ENCODE data around the gene P2RY13.

The P2RY13 gene

GRCh38 chr3:151315846-151316245 lies 13.5 kb downstream of the P2RY13 start:
- DNase-seq (ENCODE audit: low spot score in 2 of 2), result no peak
- no peaks in the 10 kb centered on the region for H3K27me3 ChIP-seq (ENCODE audit: low read depth)
- H3K9me3 ChIP-seq, result no peaks in the 10 kb centered on the region
- in situ Hi-C loops (cut with MboI; ENCODE audit: low sequenced_read_pairs), result no loop called here
- H3K4me3 ChIP-seq, result no peak overlapping the region
- H3K4me1 ChIP-seq, result no peaks in the 10 kb centered on the region; the same call in 1 of the 2 replicates
- no peaks in the 10 kb centered on the region for H3K36me3 ChIP-seq (replicated peaks)

DNA sequence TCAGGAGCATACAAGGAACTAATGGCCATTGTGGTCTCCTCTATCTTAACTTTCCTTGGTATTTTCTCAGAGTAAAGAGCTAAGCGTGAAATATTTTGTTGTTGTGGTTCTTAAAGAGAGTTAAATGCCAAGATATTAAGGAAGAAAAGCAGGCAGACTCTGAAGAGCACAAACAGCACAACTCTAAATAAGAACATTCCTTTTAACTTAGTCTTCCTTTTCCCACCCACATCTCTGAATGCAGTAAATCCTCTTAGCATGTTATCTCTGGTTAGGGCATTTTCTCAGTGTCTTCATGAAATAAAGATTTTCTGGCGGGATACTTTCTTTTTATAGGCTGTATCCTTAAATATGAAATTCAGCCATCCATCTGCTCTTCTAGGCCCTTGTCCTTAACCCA lies 14.2 kb downstream of the P2RY13 start:
- in situ Hi-C loops (cut with MboI; ENCODE audit: low sequenced_read_pairs), result no loop called here
- Histone ChIP-seq H3K4me1 (no peaks in the 10 kb centered on the region; the same call in 1 of the 2 replicates), H3K9me3 (no peaks in the 10 kb centered on the region), H3K36me3 (replicated peaks) (no peaks in the 10 kb centered on the region), H3K4me3 (no peak overlapping the region), H3K27me3 (ENCODE audit: low read depth) (no peaks in the 10 kb centered on the region)
- no peak for DNase-seq (ENCODE audit: low spot score in 2 of 2)

DNA sequence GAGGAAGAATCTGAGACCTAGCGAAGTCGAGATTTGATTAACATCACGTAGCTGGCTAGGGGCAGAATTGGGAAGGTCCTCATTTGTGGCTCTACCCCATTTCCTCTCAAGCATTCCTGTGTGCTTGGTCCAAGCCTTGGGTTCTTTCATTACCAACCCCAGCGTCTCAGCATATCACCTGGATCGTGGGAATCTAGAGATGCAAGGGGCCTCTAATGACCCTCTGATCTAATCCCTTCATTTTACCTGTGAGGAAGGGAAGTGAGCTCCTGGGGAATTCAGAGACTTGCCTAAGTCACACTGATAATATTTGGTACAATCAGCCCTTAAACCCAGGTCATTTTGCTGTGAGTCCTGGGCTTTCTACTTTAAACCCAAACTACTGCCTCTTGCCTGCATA lies 14.8 kb downstream of the P2RY13 start:
- no peaks in the 10 kb centered on the region; the same call in 1 of the 2 replicates for H3K4me1 ChIP-seq
- H3K4me3 ChIP-seq, result no peak overlapping the region
- in situ Hi-C loops (cut with MboI; ENCODE audit: low sequenced_read_pairs), result no loop called here
- no peak for DNase-seq (ENCODE audit: low spot score in 2 of 2)
- no peaks in the 10 kb centered on the region for H3K9me3 ChIP-seq
- H3K36me3 ChIP-seq (replicated peaks), result no peaks in the 10 kb centered on the region
- H3K27me3 ChIP-seq (ENCODE audit: low read depth), result no peaks in the 10 kb centered on the region

GRCh38 chr3:151314137-151314536 lies 15.2 kb downstream of the P2RY13 start:
- Histone ChIP-seq H3K4me3 (no peak overlapping the region), H3K27me3 (ENCODE audit: low read depth) (no peaks in the 10 kb centered on the region), H3K9me3 (no peaks in the 10 kb centered on the region), H3K36me3 (replicated peaks) (no peaks in the 10 kb centered on the region), H3K4me1 (no peaks in the 10 kb centered on the region; the same call in 1 of the 2 replicates)
- DNase-seq (ENCODE audit: low spot score in 2 of 2), result no peak
- in situ Hi-C loops (cut with MboI; ENCODE audit: low sequenced_read_pairs), result no loop called here

DNA sequence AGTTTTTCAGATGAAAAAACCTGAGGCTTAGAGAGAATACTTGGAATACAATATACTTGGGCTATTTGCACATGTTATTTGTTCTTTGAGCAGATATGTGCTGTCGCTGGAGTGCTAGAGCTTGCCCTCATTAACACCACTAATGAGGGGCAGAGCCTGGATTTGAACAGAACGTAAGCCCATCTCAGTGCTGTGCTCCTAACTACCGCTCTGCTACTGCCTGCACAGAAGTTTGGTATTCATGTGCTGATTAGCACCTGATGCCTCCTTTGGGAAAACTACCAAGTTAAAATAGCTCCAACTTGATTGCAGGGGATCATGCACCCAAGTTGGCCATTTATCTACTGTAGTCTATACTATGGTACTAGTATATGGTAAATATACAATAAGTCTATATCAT lies 16.4 kb downstream of the P2RY13 start:
- H3K4me1 ChIP-seq, result no peaks in the 10 kb centered on the region; the same call in 1 of the 2 replicates

GRCh38 chr3:151309566-151309965 lies 19.8 kb downstream of the P2RY13 start:
- Histone ChIP-seq H3K9me3 (no peaks in the 10 kb centered on the region), H3K4me3 (no peak overlapping the region), H3K36me3 (replicated peaks) (no peaks in the 10 kb centered on the region), H3K27me3 (ENCODE audit: low read depth) (no peaks in the 10 kb centered on the region), H3K4me1 (peaks cover 8% of the 10 kb centered on the region)
- in situ Hi-C loops (cut with MboI; ENCODE audit: low sequenced_read_pairs), result no loop called here
- no peak for DNase-seq (ENCODE audit: low spot score in 2 of 2)

More for the DNA sequence above, 16.4 kb downstream of the P2RY13 start:
- Histone ChIP-seq H3K9me3 (no peaks in the 10 kb centered on the region), H3K36me3 (replicated peaks) (no peaks in the 10 kb centered on the region), H3K27me3 (ENCODE audit: low read depth) (no peaks in the 10 kb centered on the region), H3K4me3 (no peak overlapping the region)
- in situ Hi-C loops (cut with MboI; ENCODE audit: low sequenced_read_pairs), result no loop called here
- no peak for DNase-seq (ENCODE audit: low spot score in 2 of 2)

GRCh38 chr3:151307583-151308488 lies 21.5 kb downstream of the P2RY13 start:
- Histone ChIP-seq H3K4me3 (no peak overlapping the region), H3K9me3 (no peaks in the 10 kb centered on the region), H3K4me1 (peaks cover 8% of the 10 kb centered on the region), H3K27me3 (ENCODE audit: low read depth) (no peaks in the 10 kb centered on the region), H3K36me3 (replicated peaks) (no peaks in the 10 kb centered on the region)
- in situ Hi-C loops (cut with MboI; ENCODE audit: low sequenced_read_pairs), result no loop called here
- DNase-seq (ENCODE audit: low spot score in 2 of 2), result no peak

GRCh38 chr3:151307131-151307530 lies 22.2 kb downstream of the P2RY13 start:
- Histone ChIP-seq H3K9me3 (no peaks in the 10 kb centered on the region), H3K36me3 (replicated peaks) (no peaks in the 10 kb centered on the region), H3K4me1 (peaks cover 10% of the 10 kb centered on the region), H3K27me3 (ENCODE audit: low read depth) (no peaks in the 10 kb centered on the region), H3K4me3 (no peak overlapping the region)
- DNase-seq (ENCODE audit: low spot score in 2 of 2), result peak; percentile 15 to 71
- in situ Hi-C loops (cut with MboI; ENCODE audit: low sequenced_read_pairs), result no loop called here

DNA sequence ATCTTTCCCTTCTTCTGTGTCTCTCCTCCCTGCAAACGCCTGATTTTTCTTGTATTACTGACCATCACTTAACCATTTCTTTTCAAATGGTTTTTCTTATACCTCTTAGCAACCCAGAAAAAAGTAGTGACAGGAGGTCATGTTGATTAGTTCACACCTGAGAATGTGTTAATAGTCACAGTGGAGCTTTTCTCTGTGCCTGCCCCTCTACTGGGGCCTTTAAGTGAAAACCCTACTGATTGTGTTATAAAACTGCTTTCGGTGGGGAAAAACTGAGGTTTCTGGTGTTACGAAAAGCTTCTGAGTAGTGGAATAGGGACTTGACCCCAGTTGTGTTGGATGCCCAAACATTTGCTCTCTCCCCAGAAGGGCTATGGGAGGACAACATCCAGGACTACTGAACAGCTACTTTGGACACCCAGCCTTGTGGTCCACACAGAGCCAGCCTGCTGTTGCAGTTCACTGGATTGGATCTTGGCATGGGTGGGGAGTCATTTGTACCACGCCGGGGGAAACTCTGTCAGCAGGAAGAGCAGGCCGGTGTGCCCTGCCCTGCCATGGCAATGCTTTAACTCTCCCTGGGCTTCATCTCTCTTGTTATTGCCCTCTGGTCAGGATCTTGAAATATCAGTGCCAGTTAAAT lies 23.1 kb downstream of the P2RY13 start:
- DNase-seq (ENCODE audit: low spot score in 2 of 2), result no peak
- Histone ChIP-seq H3K9me3 (no peaks in the 10 kb centered on the region), H3K4me3 (no peak overlapping the region), H3K4me1 (peaks cover 16% of the 10 kb centered on the region), H3K36me3 (replicated peaks) (no peaks in the 10 kb centered on the region), H3K27me3 (ENCODE audit: low read depth) (no peaks in the 10 kb centered on the region)
- in situ Hi-C loops (cut with MboI; ENCODE audit: low sequenced_read_pairs), result no loop called here

DNA sequence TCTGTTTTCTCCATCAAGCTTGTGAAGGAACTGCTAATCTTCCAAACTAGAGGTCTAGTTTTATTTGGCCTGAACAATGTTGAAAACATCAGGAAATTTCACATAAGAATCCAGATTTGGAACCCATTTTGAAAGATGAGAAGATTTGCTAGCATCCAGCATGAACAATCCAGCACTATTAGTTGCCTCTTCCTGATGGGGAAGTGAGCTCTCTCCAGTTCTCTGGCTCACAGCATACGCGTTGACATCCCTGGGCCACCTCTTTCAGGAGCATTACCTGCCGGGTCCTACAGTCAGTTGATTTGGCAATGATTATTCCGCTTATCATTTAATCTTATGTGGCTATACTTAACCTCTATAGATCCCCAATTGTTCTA lies 23.6 kb downstream of the P2RY13 start:
- in situ Hi-C loops (cut with MboI; ENCODE audit: low sequenced_read_pairs), result no loop called here
- no peak overlapping the region for H3K4me3 ChIP-seq
- no peak for DNase-seq (ENCODE audit: low spot score in 2 of 2)
- H3K4me1 ChIP-seq, result peaks cover 16% of the 10 kb centered on the region
- H3K27me3 ChIP-seq (ENCODE audit: low read depth), result no peaks in the 10 kb centered on the region
- H3K9me3 ChIP-seq, result no peaks in the 10 kb centered on the region
- H3K36me3 ChIP-seq (replicated peaks), result no peaks in the 10 kb centered on the region

GRCh38 chr3:151305060-151305774 lies 24.1 kb downstream of the P2RY13 start:
- Histone ChIP-seq H3K27me3 (ENCODE audit: low read depth) (no peaks in the 10 kb centered on the region), H3K9me3 (no peaks in the 10 kb centered on the region), H3K36me3 (replicated peaks) (no peaks in the 10 kb centered on the region), H3K4me1 (peaks cover 16% of the 10 kb centered on the region), H3K4me3 (no peak overlapping the region)
- in situ Hi-C loops (cut with MboI; ENCODE audit: low sequenced_read_pairs), result no loop called here
- DNase-seq (ENCODE audit: low spot score in 2 of 2), result peak in 1 of 2 experiments; percentile 17

DNA sequence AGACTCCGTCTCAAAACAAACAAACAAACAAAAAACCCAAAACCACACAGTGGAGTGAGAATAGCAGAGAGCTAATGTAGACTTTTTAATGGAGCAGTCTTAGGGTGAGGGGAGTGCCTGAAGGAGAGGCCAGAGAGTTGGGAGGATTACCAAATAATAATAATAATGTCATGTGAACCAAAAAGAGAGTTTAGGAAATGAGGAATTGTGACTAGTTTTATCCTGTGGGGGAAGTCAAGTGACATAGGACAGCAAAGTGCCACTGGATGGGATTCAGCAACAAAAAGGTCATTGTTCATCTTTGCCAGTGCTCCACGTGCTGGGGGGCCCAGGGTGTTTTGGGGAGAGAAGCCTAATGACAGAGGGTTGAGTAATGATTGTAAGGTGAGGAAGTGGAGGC lies 25.6 kb downstream of the P2RY13 start:
- Histone ChIP-seq H3K9me3 (no peaks in the 10 kb centered on the region), H3K27me3 (ENCODE audit: low read depth) (no peaks in the 10 kb centered on the region), H3K36me3 (replicated peaks) (no peaks in the 10 kb centered on the region), H3K4me3 (no peak overlapping the region), H3K4me1 (peaks cover 16% of the 10 kb centered on the region)
- in situ Hi-C loops (cut with MboI; ENCODE audit: low sequenced_read_pairs), result no loop called here
- DNase-seq (ENCODE audit: low spot score in 2 of 2), result no peak

- in situ Hi-C loops (cut with MboI; ENCODE audit: low sequenced_read_pairs), result no loop called here
- no peaks in the 10 kb centered on the region for H3K9me3 ChIP-seq
Measured at GRCh38 chr3:151301787-151302186, 27.6 kb downstream of the P2RY13 start.

DNA sequence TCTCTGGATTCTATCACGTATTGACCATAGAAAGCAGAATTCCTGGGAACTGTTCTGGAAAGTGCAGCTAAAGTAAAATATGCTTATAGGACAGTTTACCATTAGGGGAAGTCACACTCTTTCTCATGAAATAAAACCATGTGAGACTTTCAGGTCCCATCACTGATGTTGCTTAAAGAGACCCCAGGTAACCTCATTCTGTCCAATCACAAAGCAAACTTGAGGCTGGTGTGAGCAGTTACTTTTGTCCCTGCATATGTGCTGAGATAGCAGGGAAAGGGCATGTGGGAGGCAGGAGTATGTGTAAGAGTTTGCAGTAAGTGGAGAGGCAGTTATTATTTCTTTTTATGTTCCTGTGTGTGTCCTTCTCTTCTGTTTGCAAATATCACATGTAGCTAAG lies 28.8 kb downstream of the P2RY13 start:
- Histone ChIP-seq H3K9me3 (no peaks in the 10 kb centered on the region), H3K36me3 (replicated peaks) (no peaks in the 10 kb centered on the region), H3K27me3 (ENCODE audit: low read depth) (no peaks in the 10 kb centered on the region), H3K4me3 (no peak overlapping the region), H3K4me1 (peaks cover 8% of the 10 kb centered on the region)
- no peak for DNase-seq (ENCODE audit: low spot score in 2 of 2)
- in situ Hi-C loops (cut with MboI; ENCODE audit: low sequenced_read_pairs), result no loop called here

More at GRCh38 chr3:151301787-151302186, 27.6 kb downstream of the P2RY13 start:
- H3K36me3 ChIP-seq (replicated peaks), result no peaks in the 10 kb centered on the region
- H3K27me3 ChIP-seq (ENCODE audit: low read depth), result no peaks in the 10 kb centered on the region
- DNase-seq (ENCODE audit: low spot score in 2 of 2), result peak in 1 of 2 experiments; percentile 22
- H3K4me1 ChIP-seq, result peaks cover 9% of the 10 kb centered on the region
- no peak overlapping the region for H3K4me3 ChIP-seq

Data from HAP-1 (cell line).